HepG2 (cell line): ENCODE results near the gene ZDHHC11. TPM values are rescaled to one million over a fixed set of nuclear protein-coding genes. Genes with fewer than 3 reads are reported as not detected.

Experiments
- BCL3 ChIP-seq: sonication (generic); formaldehyde crosslinking; IDR thresholded peaks from 2 replicates; pipeline ENCODE4 v1.5.1; 2020; ENCODE audit warnings: mild to moderate bottlenecking, missing genetic modification reagents, moderate library complexity
- CBX1 ChIP-seq: IDR thresholded peaks from one replicate; pipeline ENCODE4 v1.6.1; 2016; ENCODE audit warnings: antibody characterized with exemption, low read depth
- CCAR2 ChIP-seq: fragments of 200-400 bp; formaldehyde crosslinking; optimal IDR thresholded peaks from 2 replicates; pipeline ENCODE3; 2018; ENCODE audit warnings: low read depth, mild to moderate bottlenecking, low read length, moderate library complexity
- CREB1 ChIP-seq, 2 experiments: fragments of 450-650 bp in 1 of 2; IDR thresholded peaks; 2 replicates each; pipeline ENCODE4 v1.6.1; 2016 to 2017; ENCODE audit warnings: control low read depth in 1 of 2, mild to moderate bottlenecking in 1 of 2, missing compliant biosample characterization in 1 of 2, missing genetic modification characterization in 1 of 2
- DMAP1 ChIP-seq: IDR thresholded peaks from 2 replicates; pipeline ENCODE4 v1.6.1; 2016
- FOSL1 ChIP-seq: sonication (generic); formaldehyde crosslinking; IDR thresholded peaks from 2 replicates; pipeline ENCODE4 v1.9.0; 2021; ENCODE audit warnings: missing genetic modification reagents, borderline replicate concordance
- GTF2F1 ChIP-seq: fragments of 150-350 bp; IDR thresholded peaks from 2 replicates; pipeline ENCODE4 v1.6.1; 2014; ENCODE audit warnings: low read length
- HES4 ChIP-seq: sonication (generic); formaldehyde crosslinking; IDR thresholded peaks from 2 replicates; pipeline ENCODE4 v1.9.0; 2021; ENCODE audit warnings: mild to moderate bottlenecking, missing genetic modification reagents, borderline replicate concordance
- HNF1B ChIP-seq: sonication (generic); formaldehyde crosslinking; IDR thresholded peaks from 2 replicates; pipeline ENCODE4 v1.5.1; 2020; ENCODE audit warnings: mild to moderate bottlenecking, moderate library complexity, missing genetic modification reagents
- NFAT5 ChIP-seq: sonication (generic); formaldehyde crosslinking; IDR thresholded peaks from 2 replicates; pipeline ENCODE4 v1.4.0; 2020; ENCODE audit warnings: missing genetic modification reagents
- PHF5A ChIP-seq: IDR thresholded peaks from one replicate; pipeline ENCODE4 v1.6.1; 2018; ENCODE audit warnings: low read depth, missing genetic modification reagents; ENCODE audit not compliant: unreplicated experiment
- RCOR2 ChIP-seq: IDR thresholded peaks from 2 replicates; pipeline ENCODE4 v1.6.1; 2016; ENCODE audit warnings: missing biosample characterization, missing genetic modification reagents
- SAFB2 ChIP-seq: sonication (generic); formaldehyde crosslinking; IDR thresholded peaks from 2 replicates; pipeline ENCODE4 v1.5.1; 2020; ENCODE audit warnings: missing genetic modification reagents, low read depth, mild to moderate bottlenecking, borderline replicate concordance
- SIN3B ChIP-seq: fragments of 150-350 bp; IDR thresholded peaks from 2 replicates; pipeline ENCODE4 v1.6.1; 2014; ENCODE audit warnings: low read length
- TERF1 ChIP-seq: sonication (generic); formaldehyde crosslinking; IDR thresholded peaks from 2 replicates; pipeline ENCODE4 v1.8.0; 2022; ENCODE audit warnings: mild to moderate bottlenecking, missing genetic modification reagents, moderate library complexity
- YEATS2 ChIP-seq: sonication (generic); formaldehyde crosslinking; IDR thresholded peaks from 2 replicates; pipeline ENCODE4 v1.4.0; 2020; ENCODE audit warnings: missing genetic modification reagents, borderline replicate concordance
- ZNF260 ChIP-seq: sonication (generic); formaldehyde crosslinking; IDR thresholded peaks from 2 replicates; pipeline ENCODE4 v1.4.0; 2020; ENCODE audit warnings: missing genetic modification reagents, low read depth, mild to moderate bottlenecking, borderline replicate concordance
- ZNF562 ChIP-seq: sonication (generic); formaldehyde crosslinking; IDR thresholded peaks from 2 replicates; pipeline ENCODE4 v1.8.0; 2022; ENCODE audit warnings: missing genetic modification reagents, borderline replicate concordance
- ZNF772 ChIP-seq: sonication (generic); formaldehyde crosslinking; IDR thresholded peaks from 2 replicates; pipeline ENCODE4 v1.5.0; 2020; ENCODE audit warnings: mild to moderate bottlenecking, missing genetic modification reagents
- ZNF790 ChIP-seq: sonication (generic); formaldehyde crosslinking; IDR thresholded peaks from 2 replicates; pipeline ENCODE4 v1.8.0; 2022; ENCODE audit warnings: missing genetic modification reagents, mild to moderate bottlenecking, borderline replicate concordance
- ZSCAN9 ChIP-seq: IDR thresholded peaks from 2 replicates; pipeline ENCODE4 v1.6.1; 2016; ENCODE audit warnings: borderline replicate concordance
- polyA plus RNA-seq, 8 experiments: library from polyadenylated mRNA; depleted of rRNA in 3 of 8; stranded (reverse) in 7 of 8; unstranded in 1 of 8; fragments of >200 nt; fragmentation: Illumina TruSeq in 4 of 8; extraction: Trizol in 4 of 8; gene quantifications; 2 replicates each; pipeline versions ENCODE4 v1.2.1 to v1.2.3, GENCODE V29; 2011 to 2016; ENCODE audit warnings: low read depth in 4 of 8, missing spikeins in 1 of 8, mixed read lengths in 1 of 8; ENCODE audit not compliant: insufficient read depth in 1 of 8
- total RNA-seq, 5 experiments: library from RNA; depleted of rRNA; stranded (reverse); fragments of >200 nt; fragmentation: Illumina TruSeq; extraction: Trizol; gene quantifications; 2 replicates each; pipeline ENCODE4 v1.2.3, GENCODE V29; 2016; ENCODE audit warnings: low read depth in 1 of 5

The ZDHHC11 gene
- total and polyA plus RNA-seq, 2 of the 13 experiments (the other 11 are each of a cell fraction or from before 2014, with no cell fraction given) = 2.1 to 4.0 TPM

- TF ChIP-seq NFAT5 (CRISPR knock-in tag) = no peak
- TF ChIP-seq PHF5A = no peak
- TF ChIP-seq CREB1 (IDR thresholded peaks at IDR 0.05) = no peak
- no peak for TF ChIP-seq CREB1 (CRISPR knock-in tag; IDR thresholded peaks at IDR 0.05)
- no peak for TF ChIP-seq BCL3 (CRISPR knock-in tag)
- TF ChIP-seq HES4 (CRISPR knock-in tag) = no peak
- TF ChIP-seq RCOR2 = no peak
- TF ChIP-seq SIN3B = no peak; the same call in 1 of the 2 replicates
- no peak for TF ChIP-seq ZNF772 (CRISPR knock-in tag)
- TF ChIP-seq ZSCAN9 = no peak
- TF ChIP-seq YEATS2 = no peak
- TF ChIP-seq CCAR2 = no peak
- TF ChIP-seq ZNF260 (CRISPR knock-in tag) = no peak
- no peak for TF ChIP-seq DMAP1 (CRISPR knock-in tag)
- TF ChIP-seq FOSL1 = no peak
- TF ChIP-seq ZNF790 (CRISPR knock-in tag) = no peak
- TF ChIP-seq GTF2F1 = no peak
- TF ChIP-seq HNF1B = peak; percentile 2; the same call in 1 of the 2 replicates
- TF ChIP-seq SAFB2 (CRISPR knock-in tag) = no peak
- TF ChIP-seq TERF1 (CRISPR knock-in tag) = no peak
- TF ChIP-seq ZNF562 (CRISPR knock-in tag) = no peak
- no peak for TF ChIP-seq CBX1
Measured at GRCh38 chr5:757931-758697, 92.7 kb downstream of the ZDHHC11 start (continued).
